ENCODE results near the gene KCNJ18.
A peak's percentile ranks its signal among the peaks of the same experiment; 100 is the strongest.
"Not testable (repeated sequence)": the region's sequence is repeated elsewhere in the genome, so short reads cannot be mapped to it uniquely, and the experiment has no call there.

The KCNJ18 gene

DNA sequence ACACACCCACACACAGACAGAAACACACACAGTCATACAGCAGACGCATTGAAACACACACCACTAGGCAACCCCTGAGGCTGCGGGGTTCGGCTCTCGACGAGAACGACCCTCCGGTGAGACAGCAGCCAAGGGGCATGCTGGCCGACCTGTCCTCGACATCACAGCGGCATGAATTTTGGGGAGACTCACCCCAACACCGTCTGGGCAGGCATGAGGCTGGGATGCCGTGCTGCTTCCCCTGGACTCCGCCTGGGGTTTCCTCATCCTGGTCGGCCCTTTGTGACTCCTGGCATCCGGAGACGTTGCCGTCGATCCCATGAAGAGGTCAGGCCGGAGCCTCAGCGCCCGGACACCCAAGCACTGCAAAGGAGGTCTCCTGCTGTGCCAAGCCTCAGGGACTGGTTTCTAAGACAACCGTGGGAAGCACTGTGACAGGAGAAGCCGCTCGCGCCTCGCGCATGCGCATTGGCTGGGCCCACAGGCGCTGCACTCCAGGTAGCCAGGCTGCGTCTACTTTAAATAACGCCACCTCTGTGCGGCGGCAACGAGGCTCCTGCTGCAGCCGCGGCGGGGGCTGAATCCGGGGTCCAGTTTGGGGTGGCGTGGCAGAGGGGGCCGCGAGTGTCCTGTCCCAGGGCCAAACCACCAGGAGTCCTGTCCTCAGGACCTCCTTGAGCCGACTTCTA, 13.8 kb upstream of the KCNJ18 start:
- no peak for ATAC-seq
- Mint-ChIP-seq H3K4me1 (no peaks in the 10 kb centered on the region), H3K9me3 (peaks cover 5 to 24% of the 10 kb centered on the region in 2 donors), H3K27me3 (peaks cover 8% of the 10 kb centered on the region), H3K27ac (no peak overlapping the region), H3K4me3 (no peak overlapping the region)
- DNase-seq: no peak

- DNase-seq (no peak), ATAC-seq (no peak)
- H3K27ac Mint-ChIP-seq: no peak overlapping the region
- H3K4me3 Mint-ChIP-seq: no peak overlapping the region
- peaks cover 8% of the 10 kb centered on the region for H3K27me3 Mint-ChIP-seq
- H3K4me1 Mint-ChIP-seq: no peaks in the 10 kb centered on the region
- H3K9me3 Mint-ChIP-seq: peaks cover 5 to 24% of the 10 kb centered on the region in 2 donors
Measured at GRCh38 chr17:21679256-21680146, 12.8 kb upstream of the KCNJ18 start.

DNA sequence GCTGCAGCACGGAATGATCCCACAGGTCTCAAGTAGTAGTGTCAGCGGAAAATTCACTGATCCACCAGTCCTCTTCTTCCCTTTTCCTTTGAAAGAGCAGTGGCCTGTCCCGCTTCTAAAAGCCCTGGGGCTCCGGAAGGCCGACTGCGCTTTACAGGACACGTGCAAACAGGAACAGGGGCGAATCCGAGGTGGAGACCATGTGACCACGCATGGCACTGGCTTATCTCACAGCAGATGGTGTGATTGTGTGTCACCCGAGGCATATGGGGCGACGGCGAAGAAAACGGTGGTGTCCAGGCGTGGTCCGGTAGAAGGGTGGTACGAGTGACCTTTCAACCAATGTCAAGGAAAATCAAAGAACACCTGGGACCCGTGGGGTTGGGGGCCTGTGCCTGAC, 12.0 kb upstream of the KCNJ18 start:
- ATAC-seq (no peak), DNase-seq (no peak)
- Mint-ChIP-seq H3K27me3 (peaks cover 8% of the 10 kb centered on the region), H3K9me3 (peaks cover 5 to 24% of the 10 kb centered on the region in 2 donors), H3K4me3 (no peak overlapping the region), H3K4me1 (no peaks in the 10 kb centered on the region), H3K27ac (no peak overlapping the region)

GRCh38 chr17:21680850-21681351, 11.4 kb upstream of the KCNJ18 start:
- ATAC-seq, H3K4me1 Mint-ChIP-seq, H3K27ac Mint-ChIP-seq, DNase-seq, H3K27me3 Mint-ChIP-seq, H3K4me3 Mint-ChIP-seq: not testable (repeated sequence)
- peaks cover 5 to 24% of the 10 kb centered on the region in 2 donors for H3K9me3 Mint-ChIP-seq

DNA sequence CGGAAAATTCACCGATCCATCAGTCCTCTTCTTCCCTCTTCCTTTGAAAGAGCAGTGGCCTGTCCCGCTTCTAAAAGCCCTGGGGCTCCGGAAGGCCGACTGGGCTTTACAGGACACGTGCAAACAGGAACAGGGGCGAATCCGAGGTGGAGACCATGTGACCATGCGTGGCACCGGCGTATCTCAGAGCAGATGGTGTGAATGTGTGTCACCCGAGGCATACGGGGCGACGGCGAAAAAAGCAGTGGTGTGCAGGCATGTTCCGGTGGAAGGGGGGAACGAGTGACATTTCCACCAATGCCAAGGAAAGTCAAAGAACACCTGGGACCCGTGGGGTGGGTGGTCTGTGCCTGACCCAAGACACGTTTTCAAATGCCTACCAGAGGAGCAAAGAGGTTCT, 10.7 kb upstream of the KCNJ18 start:
- not testable (repeated sequence) for DNase-seq, H3K4me1 Mint-ChIP-seq, ATAC-seq, H3K27ac Mint-ChIP-seq, H3K4me3 Mint-ChIP-seq, H3K27me3 Mint-ChIP-seq
- H3K9me3 Mint-ChIP-seq: peaks cover 5 to 22% of the 10 kb centered on the region in 2 donors

DNA sequence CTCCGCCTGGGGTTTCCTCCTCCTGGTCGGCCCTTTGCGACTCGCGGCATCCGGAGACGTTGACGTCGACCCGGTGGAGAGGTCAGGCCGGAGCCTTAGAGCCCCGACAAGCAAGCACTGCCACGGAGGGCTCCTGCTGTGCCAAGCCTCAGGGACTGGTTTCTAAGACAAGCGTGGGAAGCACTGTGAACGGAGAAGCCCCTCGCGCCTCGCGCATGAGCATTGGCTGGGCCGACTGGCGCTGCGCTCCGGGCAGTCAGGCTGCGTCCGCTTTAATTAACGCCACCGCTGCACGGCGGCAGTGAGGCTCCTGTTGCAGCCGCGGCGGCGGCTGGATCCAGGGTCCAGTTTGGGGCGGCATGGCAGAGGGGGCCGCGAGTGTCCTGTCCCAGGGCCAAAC, 10.2 kb upstream of the KCNJ18 start:
- not testable (repeated sequence) for H3K27me3 Mint-ChIP-seq, H3K4me3 Mint-ChIP-seq, H3K27ac Mint-ChIP-seq, ATAC-seq, DNase-seq, H3K4me1 Mint-ChIP-seq
- H3K9me3 Mint-ChIP-seq: peaks cover 5 to 16% of the 10 kb centered on the region in 2 donors

GRCh38 chr17:21683142-21683712, 9.1 kb upstream of the KCNJ18 start:
- ATAC-seq, DNase-seq, H3K27ac Mint-ChIP-seq, H3K27me3 Mint-ChIP-seq, H3K4me3 Mint-ChIP-seq, H3K9me3 Mint-ChIP-seq, H3K4me1 Mint-ChIP-seq: not testable (repeated sequence)

GRCh38 chr17:21683897-21684296, 8.4 kb upstream of the KCNJ18 start:
- H3K27ac Mint-ChIP-seq, H3K4me3 Mint-ChIP-seq, H3K27me3 Mint-ChIP-seq, H3K9me3 Mint-ChIP-seq, ATAC-seq, H3K4me1 Mint-ChIP-seq, DNase-seq: not testable (repeated sequence)

GRCh38 chr17:21684384-21684783, 7.9 kb upstream of the KCNJ18 start:
- H3K9me3 Mint-ChIP-seq, H3K4me1 Mint-ChIP-seq, H3K27me3 Mint-ChIP-seq, H3K27ac Mint-ChIP-seq, H3K4me3 Mint-ChIP-seq, DNase-seq, ATAC-seq: not testable (repeated sequence)

GRCh38 chr17:21685061-21685795, 7.1 kb upstream of the KCNJ18 start:
- H3K27me3 Mint-ChIP-seq, DNase-seq, ATAC-seq, H3K4me1 Mint-ChIP-seq, H3K9me3 Mint-ChIP-seq, H3K27ac Mint-ChIP-seq, H3K4me3 Mint-ChIP-seq: not testable (repeated sequence)

DNA sequence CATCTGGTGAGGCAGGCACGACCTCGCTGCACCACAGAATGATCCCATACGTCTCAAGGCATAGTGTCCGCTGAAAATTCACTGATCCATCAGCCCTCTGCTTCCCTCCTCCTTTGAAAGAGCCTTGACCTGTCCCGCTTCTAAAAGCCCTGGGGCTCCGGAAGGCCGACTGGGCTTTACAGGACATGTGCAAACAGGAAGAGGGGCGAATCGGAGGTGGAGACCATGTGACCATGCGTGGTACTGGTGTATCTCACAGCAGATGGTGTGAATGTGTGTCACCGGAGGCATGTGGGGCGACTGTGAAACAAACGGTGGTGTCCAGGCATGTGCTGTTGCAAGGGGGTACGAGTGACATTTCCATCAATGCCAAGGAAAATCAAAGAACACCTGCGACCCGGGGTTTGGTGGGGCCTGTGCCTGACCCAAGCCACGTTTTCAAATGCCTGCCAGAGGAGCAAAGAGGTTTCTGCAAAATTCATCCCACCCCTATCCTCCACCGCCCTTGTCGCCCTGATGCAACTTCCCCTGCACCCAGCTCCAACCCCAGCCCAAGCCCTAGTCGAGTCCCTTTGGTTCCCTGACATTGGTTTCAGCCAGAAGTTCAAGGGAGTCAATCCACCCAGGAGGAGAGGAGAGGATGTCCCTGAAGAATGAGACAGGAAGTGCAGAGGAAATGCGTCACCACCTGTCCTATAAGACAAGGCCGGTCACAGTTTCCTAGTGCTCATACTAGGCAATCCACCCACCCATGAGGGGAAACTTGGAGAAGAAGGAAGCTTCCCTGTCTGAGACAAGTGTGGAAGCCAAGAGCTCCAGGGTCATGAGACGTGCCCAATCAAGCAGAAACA, 5.9 kb upstream of the KCNJ18 start:
- no peak for DNase-seq
- H3K27ac Mint-ChIP-seq: no peak overlapping the region
- H3K4me3 Mint-ChIP-seq: no peak overlapping the region
- H3K27me3 Mint-ChIP-seq: no peaks in the 10 kb centered on the region
- ATAC-seq: no peak
- H3K9me3 Mint-ChIP-seq: no peaks in the 10 kb centered on the region
- H3K4me1 Mint-ChIP-seq: no peaks in the 10 kb centered on the region

DNA sequence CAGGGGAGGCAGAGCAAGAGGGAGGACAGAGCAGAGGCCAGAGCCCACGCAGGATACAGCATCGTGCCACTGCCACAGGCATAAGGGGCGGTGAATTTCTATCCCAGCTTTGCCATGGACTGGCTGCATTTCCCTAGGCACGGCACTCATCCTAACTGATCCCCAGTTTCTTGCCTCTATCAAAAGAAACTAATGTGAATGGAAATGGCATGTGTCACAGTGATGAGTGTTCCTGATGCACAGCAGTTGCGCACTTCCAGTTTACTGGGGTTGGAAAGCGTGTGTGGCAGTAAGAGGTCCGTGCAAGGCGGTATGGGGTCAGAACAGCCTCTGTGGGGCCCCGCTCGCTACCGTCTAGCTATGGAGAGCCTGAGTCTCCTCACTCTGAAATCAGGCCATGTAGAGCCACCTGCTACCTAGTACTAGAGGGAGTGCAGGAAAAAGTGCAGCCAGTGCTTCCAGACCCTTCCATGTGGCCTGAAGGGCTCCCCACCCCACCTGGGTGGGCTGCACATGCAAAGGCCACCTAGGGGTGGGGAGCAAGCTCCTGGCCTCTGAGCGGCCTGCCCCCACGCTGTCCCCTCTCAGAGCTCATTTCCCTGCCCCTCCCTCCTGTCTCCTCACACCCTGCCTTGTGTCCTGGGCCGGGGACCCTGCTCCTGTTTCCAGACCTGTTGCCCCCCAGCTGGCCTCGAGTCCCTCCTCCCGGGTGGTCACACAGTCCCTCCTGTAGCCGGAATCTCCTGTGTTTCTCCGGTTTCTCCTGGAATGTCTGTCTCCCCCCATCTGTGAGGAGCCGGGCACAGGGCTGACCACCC, 5.0 kb upstream of the KCNJ18 start:
- Mint-ChIP-seq H3K9me3 (no peaks in the 10 kb centered on the region), H3K4me3 (no peak overlapping the region), H3K4me1 (no peaks in the 10 kb centered on the region), H3K27me3 (no peaks in the 10 kb centered on the region), H3K27ac (no peak overlapping the region)
- DNase-seq (no peak), ATAC-seq (peak; percentile 24)

GRCh38 chr17:21688293-21688949, 3.9 kb upstream of the KCNJ18 start:
- Mint-ChIP-seq H3K4me1 (no peaks in the 10 kb centered on the region), H3K9me3 (no peaks in the 10 kb centered on the region), H3K27me3 (no peaks in the 10 kb centered on the region), H3K27ac (peak overlapping the region in 1 of 2 donors; percentile 80), H3K4me3 (no peak overlapping the region)
- ATAC-seq: peak; percentile 12
- no peak for DNase-seq
